LoVo (cell line): Measurements from ENCODE around the gene SUPT3H.
"Not testable (repeated sequence)": the region's sequence is repeated elsewhere in the genome, so short reads cannot be mapped to it uniquely, and the experiment has no call there.

ENCODE experiments used
- DNase-seq: peaks from one replicate; pipeline ENCODE4 v3.0.0-alpha.2; 2016; ENCODE audit warnings: low spot score

SUPT3H gene

DNA sequence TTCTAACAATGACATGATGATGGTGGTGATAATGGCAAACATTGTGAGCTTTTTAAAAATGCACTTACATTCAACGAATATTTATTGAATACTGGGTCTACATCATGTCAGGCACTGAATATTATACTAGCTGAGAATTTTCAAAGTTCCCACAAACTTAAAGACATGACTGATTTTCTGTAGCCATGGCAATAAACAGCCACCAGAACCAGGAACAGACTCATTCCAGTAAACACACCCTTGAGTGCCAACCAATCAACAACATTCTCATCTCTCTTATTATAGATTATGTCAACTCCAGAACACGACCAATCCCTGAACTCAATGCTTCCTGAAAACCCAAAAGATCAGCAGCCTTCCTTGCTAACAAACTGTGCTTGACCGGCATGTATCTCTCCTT lies 262.0 kb downstream of the SUPT3H start:
- no peak for DNase-seq

- no peak for DNase-seq
These were observed 265.0 kb downstream of the SUPT3H start for GRCh38 chr6:45112711-45113110.

DNA sequence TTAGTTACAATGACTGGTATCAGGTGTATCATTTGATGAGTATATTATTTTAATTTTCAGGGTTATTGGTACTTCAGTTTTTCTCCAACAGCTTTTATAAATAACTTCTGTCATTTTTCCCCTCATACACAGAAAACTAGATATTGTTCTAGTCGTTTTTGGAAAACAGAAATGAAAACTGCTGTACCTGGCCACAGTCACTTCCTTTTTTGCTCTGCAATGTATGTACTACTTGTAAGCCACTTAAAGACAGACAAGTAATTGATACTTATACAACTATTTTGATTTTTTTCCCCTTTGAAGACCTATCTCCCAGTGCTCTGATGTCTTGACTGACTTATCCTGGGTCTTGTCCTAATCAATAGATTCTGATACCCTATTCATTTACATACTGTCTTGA lies 268.2 kb downstream of the SUPT3H start:
- no peak for DNase-seq

DNA sequence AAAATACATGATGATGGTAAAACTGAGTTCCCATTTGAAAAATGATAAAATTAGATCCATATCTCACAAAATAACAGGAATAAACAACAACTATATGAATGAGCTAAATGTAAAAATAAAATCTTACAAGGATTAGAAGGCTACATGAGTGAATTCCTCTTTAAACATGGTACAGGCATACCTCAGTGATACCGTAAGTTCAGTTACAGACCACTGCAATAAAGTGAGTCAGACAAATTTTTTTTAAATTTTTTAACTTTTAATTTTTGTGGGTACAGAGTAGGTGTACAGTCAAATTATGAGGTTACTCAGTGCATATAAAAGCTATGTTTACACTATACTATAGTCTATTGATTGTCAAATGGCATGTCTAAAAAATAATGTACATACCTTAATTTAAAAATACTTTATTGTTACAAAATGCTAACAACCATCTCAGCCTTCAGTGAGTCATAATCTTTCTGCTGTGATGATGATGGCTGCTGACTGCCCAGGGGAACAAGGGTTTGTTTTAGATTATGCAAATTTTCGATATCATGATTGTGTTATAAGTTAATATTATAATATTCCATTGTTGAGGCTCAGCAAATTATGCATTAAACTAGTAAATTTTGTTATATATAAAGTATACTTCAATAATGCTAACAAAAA lies 272.4 kb downstream of the SUPT3H start:
- no peak for DNase-seq

GRCh38 chr6:45104429-45104828 lies 273.3 kb downstream of the SUPT3H start:
- no peak for DNase-seq

DNA sequence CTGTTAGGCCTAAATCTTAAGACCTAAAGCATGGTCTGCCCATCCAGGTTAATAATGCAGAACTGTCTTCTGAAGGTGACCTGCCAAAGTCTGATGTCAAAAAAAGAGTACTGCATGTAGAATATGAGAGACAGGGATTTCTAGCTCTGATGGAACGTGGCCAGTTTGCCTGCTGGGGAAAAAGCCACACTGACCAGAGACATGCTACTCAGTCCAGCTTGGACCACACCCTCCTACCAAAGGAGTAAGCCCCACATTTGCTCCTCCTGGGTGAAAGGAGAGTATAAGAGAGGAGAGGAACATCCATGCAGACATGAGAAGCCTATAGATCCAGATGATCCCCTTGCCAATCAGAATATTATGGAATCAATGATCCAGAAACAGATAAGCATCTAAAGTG lies 279.5 kb downstream of the SUPT3H start:
- DNase-seq, result no peak

GRCh38 chr6:45094831-45095230 lies 282.9 kb downstream of the SUPT3H start:
- DNase-seq, result no peak

GRCh38 chr6:45092135-45092534 lies 285.6 kb downstream of the SUPT3H start:
- no peak for DNase-seq

DNA sequence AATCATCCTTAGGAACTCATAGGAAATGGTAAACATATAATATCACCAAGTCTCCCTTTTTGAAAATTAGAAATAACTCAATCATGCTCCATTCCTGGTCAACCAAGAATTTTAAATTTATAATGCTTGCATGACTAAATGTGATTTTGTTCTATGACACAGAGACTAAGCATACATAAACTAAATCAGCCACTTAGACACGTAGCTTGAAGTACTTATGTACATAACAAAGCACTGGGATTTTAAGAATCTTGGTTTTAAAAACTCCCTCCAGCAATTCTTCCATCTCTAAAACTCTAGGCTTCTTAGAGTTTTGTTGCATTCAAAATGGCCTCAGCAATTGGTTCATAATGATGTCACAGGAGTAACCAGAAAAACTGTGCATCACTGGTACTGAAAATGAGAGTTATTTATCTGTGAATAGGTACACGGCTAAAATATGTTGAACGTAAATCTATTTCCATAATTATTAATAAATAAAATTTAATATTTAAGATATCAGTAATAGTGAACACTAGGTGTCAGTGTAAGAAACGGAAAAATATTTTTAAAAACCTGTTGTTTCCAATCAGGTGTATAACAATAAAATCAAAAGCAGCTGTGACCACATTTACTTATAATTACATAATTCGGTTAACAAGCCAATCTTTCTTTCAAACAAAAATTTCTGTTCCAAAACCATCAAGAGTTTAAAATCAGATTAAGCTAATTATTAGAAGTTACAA lies 291.2 kb downstream of the SUPT3H start:
- no peak for DNase-seq

DNA sequence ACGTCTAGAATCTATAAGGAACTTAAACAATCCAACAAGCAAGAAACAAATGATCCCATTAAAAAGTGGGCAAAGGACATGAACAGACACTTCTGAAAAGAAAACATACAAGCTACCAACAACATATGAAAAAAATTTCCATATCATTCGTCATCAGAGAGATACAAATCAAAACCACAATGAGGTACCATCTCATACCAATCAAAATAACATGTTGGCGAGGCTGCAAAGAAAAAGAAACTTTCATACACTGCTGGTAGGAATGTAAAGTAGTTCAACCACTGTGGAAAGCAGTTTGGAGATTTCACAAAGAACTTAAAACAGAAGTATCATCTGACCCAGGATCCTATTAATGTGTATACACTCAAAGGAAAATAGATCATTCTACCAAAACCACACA lies 293.5 kb downstream of the SUPT3H start:
- no peak for DNase-seq

DNA sequence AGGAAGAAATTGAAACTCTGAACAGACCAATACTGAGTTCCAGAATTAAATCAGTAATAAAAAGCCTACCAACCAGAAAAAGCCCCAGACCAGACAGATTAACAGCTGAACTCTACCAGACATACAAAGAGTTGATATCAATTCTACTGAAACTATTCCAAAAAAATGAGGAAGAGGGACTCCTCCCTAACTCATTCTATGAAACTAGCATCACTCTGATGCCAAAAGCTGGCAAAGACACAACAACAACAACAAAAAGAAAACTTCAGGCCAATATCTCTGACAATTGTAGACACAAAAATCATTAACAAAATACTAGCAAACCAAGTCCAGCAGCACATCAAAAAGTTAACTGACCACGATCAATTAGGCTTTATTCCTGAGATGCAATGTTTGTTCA lies 295.6 kb downstream of the SUPT3H start:
- DNase-seq, result no peak

GRCh38 chr6:45081634-45082033 lies 296.1 kb downstream of the SUPT3H start:
- no peak for DNase-seq

- DNase-seq, result no peak
These were observed 299.3 kb downstream of the SUPT3H start for GRCh38 chr6:45078432-45078831.

DNA sequence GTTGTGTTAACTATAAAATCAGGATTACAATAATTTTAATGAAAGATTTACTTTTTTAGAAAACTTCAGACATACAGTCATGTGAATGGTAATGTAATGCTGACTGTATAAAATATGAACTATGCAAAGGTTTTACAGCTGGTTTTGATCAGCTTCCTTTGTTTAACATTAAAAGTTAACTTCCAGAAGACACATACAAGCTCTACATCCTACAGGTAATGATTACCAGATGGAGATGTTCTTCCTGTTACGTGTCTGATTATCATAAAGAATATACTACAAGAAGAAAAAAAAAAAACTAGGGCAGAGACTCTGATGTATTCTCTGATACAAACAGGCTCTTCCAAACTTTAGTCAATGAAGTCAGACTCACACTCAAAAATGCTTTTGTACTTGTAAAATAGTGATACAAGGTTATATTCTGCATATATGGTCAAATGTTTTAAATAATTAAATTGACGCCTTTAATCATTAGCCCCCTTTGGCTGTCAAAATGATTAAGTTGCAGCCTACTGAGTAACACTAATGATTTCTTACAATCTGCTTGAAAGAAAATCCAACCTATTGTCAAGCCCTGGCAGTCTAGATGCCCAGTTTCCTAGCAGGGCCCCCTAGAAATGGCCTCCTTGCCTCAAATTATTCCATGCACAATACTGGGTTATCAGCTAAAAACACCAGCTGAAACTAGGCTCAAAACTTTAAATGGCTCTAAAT lies 301.4 kb downstream of the SUPT3H start:
- DNase-seq, result no peak

DNA sequence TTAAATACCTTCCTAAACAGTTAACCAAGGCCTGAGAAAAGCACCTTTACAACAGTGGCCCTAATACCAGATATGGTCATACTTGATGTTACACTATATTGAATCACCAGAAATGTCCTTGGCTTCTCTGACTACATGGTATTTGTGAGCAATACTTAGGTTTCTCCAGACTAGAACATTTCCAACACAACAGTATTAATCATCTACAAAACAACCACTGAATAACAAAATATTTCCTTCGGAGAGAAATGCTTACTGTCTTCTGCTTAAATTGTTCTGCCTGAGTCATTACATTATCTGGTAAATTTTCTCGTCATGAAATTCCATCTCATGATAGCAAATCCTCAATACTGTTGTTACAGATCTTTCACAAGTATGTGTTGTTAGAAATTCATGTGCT lies 302.5 kb downstream of the SUPT3H start:
- no peak for DNase-seq

DNA sequence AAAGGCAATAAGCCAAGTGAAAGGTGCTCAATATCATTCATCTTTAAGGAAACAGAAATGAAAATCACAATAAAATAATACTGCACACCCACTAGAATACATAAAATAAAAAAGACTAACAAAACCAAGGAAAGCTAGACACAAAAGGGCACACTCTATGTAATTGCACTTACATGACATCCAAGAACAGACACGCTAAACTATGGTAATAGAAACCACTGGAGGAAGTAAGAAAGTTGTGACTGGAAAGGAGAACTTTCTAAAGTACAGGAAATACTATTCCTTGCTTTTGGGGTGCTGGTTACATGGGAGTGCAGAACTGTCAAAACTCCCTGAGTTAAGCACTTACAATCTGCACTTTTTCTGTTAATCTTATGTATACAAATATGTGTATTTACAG lies 303.3 kb downstream of the SUPT3H start:
- no peak for DNase-seq

GRCh38 chr6:45073771-45074170 lies 304.0 kb downstream of the SUPT3H start:
- no peak for DNase-seq

DNA sequence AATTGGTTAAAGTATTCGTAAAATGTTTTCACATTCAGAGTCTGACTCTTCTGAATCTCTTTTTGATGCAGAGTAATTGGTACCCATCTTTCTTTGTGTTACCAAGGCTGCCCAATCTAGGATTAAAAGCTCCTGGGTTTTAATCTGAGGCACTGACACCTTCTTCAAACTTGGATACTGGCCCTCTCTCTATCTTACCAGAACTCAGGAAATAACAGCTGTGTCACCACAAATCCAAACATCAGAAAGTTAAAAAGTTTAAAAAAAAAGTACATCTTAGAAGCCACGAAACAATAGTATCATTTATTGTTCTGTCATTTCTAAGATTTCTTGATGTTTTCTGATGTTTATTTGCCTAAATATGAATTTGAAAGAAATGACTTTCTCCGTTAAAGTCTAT lies 305.1 kb downstream of the SUPT3H start:
- DNase-seq, result no peak

GRCh38 chr6:45072016-45072415 lies 305.7 kb downstream of the SUPT3H start:
- no peak for DNase-seq

GRCh38 chr6:45069091-45069490 lies 308.6 kb downstream of the SUPT3H start:
- no peak for DNase-seq

- not testable (repeated sequence) for DNase-seq
These were observed 310.3 kb downstream of the SUPT3H start for GRCh38 chr6:45067446-45067845.

GRCh38 chr6:45062659-45063058 lies 315.1 kb downstream of the SUPT3H start:
- not testable (repeated sequence) for DNase-seq

DNA sequence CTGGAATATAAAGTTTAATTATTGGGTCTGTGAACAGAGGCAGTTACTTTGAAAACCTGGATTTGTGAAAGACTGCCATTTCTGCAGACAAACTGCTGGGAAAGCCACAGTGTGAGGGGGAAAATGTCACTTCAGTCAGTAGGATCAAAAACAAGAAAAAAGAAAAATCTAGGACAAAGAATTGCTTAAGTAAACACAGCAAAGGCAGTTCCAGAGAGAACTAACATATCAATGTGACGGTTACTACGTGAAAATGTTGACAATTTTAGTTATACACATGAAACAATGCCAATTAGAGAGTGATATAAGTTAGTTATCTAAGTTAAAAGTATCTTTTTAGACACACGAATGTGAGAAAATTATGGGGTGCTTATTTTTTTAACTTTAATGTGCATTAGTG lies 320.0 kb downstream of the SUPT3H start:
- no peak for DNase-seq
